ENCODE results near the gene CD7.

DNA sequence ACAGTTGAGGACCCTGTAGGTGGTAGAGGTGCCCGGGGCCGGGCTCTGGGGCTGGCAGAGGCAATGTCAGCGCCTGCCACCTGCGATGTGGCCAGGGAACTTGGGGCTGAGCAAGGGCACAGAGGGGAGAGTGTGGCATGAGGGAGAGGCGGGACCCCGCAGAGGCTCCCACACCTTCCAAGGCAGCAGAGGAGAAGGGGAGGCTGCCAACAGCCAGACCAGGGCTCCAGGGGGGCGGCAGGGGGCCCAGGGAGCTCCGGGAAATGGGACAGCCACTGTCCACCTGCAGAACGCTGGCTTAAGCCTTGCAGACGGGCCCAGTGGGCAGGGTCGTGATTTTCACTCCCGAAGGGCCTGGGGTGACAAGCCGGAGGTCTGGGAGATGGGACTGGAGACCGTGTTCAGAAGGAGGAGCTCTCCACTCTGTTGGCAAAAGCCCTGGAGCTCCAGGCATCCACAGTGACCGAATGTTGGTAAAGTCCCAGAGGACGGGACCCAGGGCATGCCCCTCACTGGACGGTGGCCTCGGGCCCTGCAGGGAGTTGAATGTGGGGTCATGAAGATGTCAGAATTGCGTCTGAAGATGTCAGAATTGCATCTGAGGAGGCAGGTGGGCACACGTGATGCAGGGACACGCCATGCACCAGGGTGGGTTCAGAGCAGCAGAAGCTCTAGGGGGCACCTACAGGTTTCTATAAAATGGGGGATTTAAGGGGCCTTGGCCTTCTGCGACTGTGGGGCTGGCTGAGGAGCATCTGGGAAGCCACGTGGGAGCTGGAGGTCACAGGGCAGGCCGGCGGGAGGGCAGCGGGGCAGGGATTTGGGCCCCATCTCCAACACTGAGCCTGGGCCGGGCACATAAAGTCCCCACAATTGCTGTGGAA, 18.6 kb downstream of the CD7 start:
- TF ChIP-seq, protein P1, sequence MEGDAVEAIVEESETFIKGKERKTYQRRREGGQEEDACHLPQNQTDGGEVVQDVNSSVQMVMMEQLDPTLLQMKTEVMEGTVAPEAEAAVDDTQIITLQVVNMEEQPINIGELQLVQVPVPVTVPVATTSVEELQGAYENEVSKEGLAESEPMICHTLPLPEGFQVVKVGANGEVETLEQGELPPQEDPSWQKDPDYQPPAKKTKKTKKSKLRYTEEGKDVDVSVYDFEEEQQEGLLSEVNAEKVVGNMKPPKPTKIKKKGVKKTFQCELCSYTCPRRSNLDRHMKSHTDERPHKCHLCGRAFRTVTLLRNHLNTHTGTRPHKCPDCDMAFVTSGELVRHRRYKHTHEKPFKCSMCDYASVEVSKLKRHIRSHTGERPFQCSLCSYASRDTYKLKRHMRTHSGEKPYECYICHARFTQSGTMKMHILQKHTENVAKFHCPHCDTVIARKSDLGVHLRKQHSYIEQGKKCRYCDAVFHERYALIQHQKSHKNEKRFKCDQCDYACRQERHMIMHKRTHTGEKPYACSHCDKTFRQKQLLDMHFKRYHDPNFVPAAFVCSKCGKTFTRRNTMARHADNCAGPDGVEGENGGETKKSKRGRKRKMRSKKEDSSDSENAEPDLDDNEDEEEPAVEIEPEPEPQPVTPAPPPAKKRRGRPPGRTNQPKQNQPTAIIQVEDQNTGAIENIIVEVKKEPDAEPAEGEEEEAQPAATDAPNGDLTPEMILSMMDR (IDR thresholded peaks at IDR 0.05; ENCODE audit: low read depth, low read length, poor library complexity, severe bottlenecking) = no peak
- no peak for TF ChIP-seq EZH2phosphoT487 (IDR thresholded peaks at IDR 0.05; ENCODE audit: borderline replicate concordance, low read length)

All from DOHH2 (cell line).